Measurements from ENCODE around the gene PPM1G.

PPM1G gene

GRCh38 chr2:27441958-27442919 is 32.8 kb upstream of the PPM1G start, which contains the start of gene KRTCAP3:
KRTCAP3 (plus strand) TSS chr2:27442381; CDS start chr2:27442413, 32 bp downstream.
- Histone ChIP-seq H2AFZ (ENCODE audit: low read depth, low read length) (no peak within 1 kb of the TSS), H3K27me3 (ENCODE audit: control insufficient read depth in 1 of 2, insufficient read depth in 1 of 2, low read length in 2 of 2) (no peaks in the 10 kb centered on the region), H2BK120ac (ENCODE audit: low read depth, low read length) (no peak within 1 kb of the TSS), H3K18ac (ENCODE audit: low read depth in 1 of 2, low read length in 2 of 2) (no peak within 1 kb of the TSS), H3K79me1 (replicated peaks; ENCODE audit: low read length, poor library complexity, severe bottlenecking) (peaks cover under 1% of the 10 kb centered on the region), H3K27ac (ENCODE audit: low read length, poor library complexity, severe bottlenecking) (no peak within 1 kb of the TSS), H3K4me3 (ENCODE audit: insufficient read depth in 1 of 2, low read depth in 1 of 2, low read length in 2 of 2) (no peak within 1 kb of the TSS), H3K4me2 (ENCODE audit: low read length, poor library complexity, severe bottlenecking) (no peak within 1 kb of the TSS), H3K9ac (ENCODE audit: low read length) (no peak within 1 kb of the TSS), H4K91ac (ENCODE audit: low read length) (no peak within 1 kb of the TSS), H3K9me3 (ENCODE audit: control insufficient read depth, low read length) (no peaks in the 10 kb centered on the region), H3K23ac (ENCODE audit: low read length in 2 of 2) (no peak within 1 kb of the TSS), H3K14ac (ENCODE audit: low read length in 2 of 2) (no peak within 1 kb of the TSS), H2BK5ac (ENCODE audit: low read depth, low read length, poor library complexity, severe bottlenecking) (no peak within 1 kb of the TSS), H2BK15ac (ENCODE audit: low read depth, poor library complexity, severe bottlenecking) (peak within 1 kb of the TSS; percentile 70), H3K4ac (ENCODE audit: low read depth in 1 of 2, low read length in 2 of 2) (no peak within 1 kb of the TSS), H3K36me3 (ENCODE audit: control insufficient read depth in 1 of 2, insufficient read depth in 2 of 2, low read depth in 1 of 2, low read length in 2 of 2) (peaks cover 63 to 75% of the 10 kb centered on the region in 2 experiments), H2BK12ac (ENCODE audit: low read length in 2 of 2) (no peak within 1 kb of the TSS), H2AK5ac (ENCODE audit: low read length, severe bottlenecking) (no peak within 1 kb of the TSS), H4K8ac (ENCODE audit: low read length) (peak within 1 kb of the TSS; percentile 61), H3K4me1 (ENCODE audit: control insufficient read depth, insufficient read depth, low read depth, low read length) (peaks cover 6% of the 10 kb centered on the region)
- WGBS: 47% methylated on average over 71 of the region's 80 CpGs
- no peak for DNase-seq

DNA sequence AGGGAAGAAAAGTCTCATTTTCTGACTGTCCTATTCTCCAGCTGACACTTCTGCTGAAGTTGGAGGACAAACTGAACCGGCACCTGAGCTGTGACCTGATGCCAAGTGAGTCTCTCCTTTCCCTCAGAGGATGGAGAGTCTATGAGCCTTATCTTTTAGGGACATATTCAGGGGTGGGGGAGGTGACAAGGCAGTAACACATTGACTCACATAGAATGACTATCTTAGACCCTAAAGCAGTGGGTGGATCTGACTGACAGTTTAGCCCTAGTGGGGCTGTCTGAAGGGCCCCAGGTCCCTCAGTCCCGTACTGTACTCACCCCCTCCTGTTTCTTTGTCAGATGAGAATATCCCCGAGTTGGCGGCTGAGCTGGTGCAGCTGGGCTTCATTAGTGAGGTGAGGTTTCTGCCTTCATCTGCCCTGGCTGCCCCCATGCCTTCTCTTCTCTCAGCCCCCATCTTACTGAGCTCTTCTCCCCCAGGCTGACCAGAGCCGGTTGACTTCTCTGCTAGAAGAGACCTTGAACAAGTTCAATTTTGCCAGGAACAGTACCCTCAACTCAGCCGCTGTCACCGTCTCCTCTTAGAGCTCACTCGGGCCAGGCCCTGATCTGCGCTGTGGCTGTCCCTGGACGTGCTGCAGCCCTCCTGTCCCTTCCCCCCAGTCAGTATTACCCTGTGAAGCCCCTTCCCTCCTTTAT is 32.0 kb upstream of the PPM1G start:
- H3K4me1 ChIP-seq (ENCODE audit: control insufficient read depth, insufficient read depth, low read depth, low read length): peaks cover 6% of the 10 kb centered on the region
- no peak overlapping the region for H2AK5ac ChIP-seq (ENCODE audit: low read length, severe bottlenecking)
- no peak overlapping the region for H3K4me3 ChIP-seq (ENCODE audit: insufficient read depth in 1 of 2, low read depth in 1 of 2, low read length in 2 of 2)
- peaks cover 5% of the 10 kb centered on the region for H3K79me1 ChIP-seq (replicated peaks; ENCODE audit: low read length, poor library complexity, severe bottlenecking)
- no peak overlapping the region for H3K27ac ChIP-seq (ENCODE audit: low read length, poor library complexity, severe bottlenecking)
- H3K4me2 ChIP-seq (ENCODE audit: low read length, poor library complexity, severe bottlenecking): no peak overlapping the region
- peaks cover 70 to 80% of the 10 kb centered on the region in 2 experiments for H3K36me3 ChIP-seq (ENCODE audit: control insufficient read depth in 1 of 2, insufficient read depth in 2 of 2, low read depth in 1 of 2, low read length in 2 of 2)
- no peaks in the 10 kb centered on the region for H3K27me3 ChIP-seq (ENCODE audit: control insufficient read depth in 1 of 2, insufficient read depth in 1 of 2, low read length in 2 of 2)
- no peak overlapping the region for H3K18ac ChIP-seq (ENCODE audit: low read depth in 1 of 2, low read length in 2 of 2)
- 92% methylated on average over 9 of the region's 10 CpGs for WGBS
- no peak overlapping the region for H3K4ac ChIP-seq (ENCODE audit: low read depth in 1 of 2, low read length in 2 of 2)
- H3K23ac ChIP-seq (ENCODE audit: low read length in 2 of 2): no peak overlapping the region
- H3K14ac ChIP-seq (ENCODE audit: low read length in 2 of 2): no peak overlapping the region
- DNase-seq: no peak
- no peaks in the 10 kb centered on the region for H3K9me3 ChIP-seq (ENCODE audit: control insufficient read depth, low read length)
- H2BK120ac ChIP-seq (ENCODE audit: low read depth, low read length): no peak overlapping the region
- no peak overlapping the region for H2BK12ac ChIP-seq (ENCODE audit: low read length in 2 of 2)
- peak overlapping the region; percentile 61 for H4K8ac ChIP-seq (ENCODE audit: low read length)
- no peak overlapping the region for H2AFZ ChIP-seq (ENCODE audit: low read depth, low read length)
- no peak overlapping the region for H4K91ac ChIP-seq (ENCODE audit: low read length)
- H3K9ac ChIP-seq (ENCODE audit: low read length): no peak overlapping the region
- no peak overlapping the region for H2BK5ac ChIP-seq (ENCODE audit: low read depth, low read length, poor library complexity, severe bottlenecking)
- H2BK15ac ChIP-seq (ENCODE audit: low read depth, poor library complexity, severe bottlenecking): no peak overlapping the region

GRCh38 chr2:27435628-27436027 is 26.2 kb upstream of the PPM1G start:
- Histone ChIP-seq H3K27ac (ENCODE audit: low read length, poor library complexity, severe bottlenecking) (no peak overlapping the region), H3K9ac (ENCODE audit: low read length) (no peak overlapping the region), H4K8ac (ENCODE audit: low read length) (no peak overlapping the region), H3K4ac (ENCODE audit: low read depth in 1 of 2, low read length in 2 of 2) (no peak overlapping the region), H2BK12ac (ENCODE audit: low read length in 2 of 2) (no peak overlapping the region), H3K9me3 (ENCODE audit: control insufficient read depth, low read length) (no peaks in the 10 kb centered on the region), H3K18ac (ENCODE audit: low read depth in 1 of 2, low read length in 2 of 2) (no peak overlapping the region), H4K91ac (ENCODE audit: low read length) (no peak overlapping the region), H3K4me3 (ENCODE audit: insufficient read depth in 1 of 2, low read depth in 1 of 2, low read length in 2 of 2) (no peak overlapping the region), H3K27me3 (ENCODE audit: control insufficient read depth in 1 of 2, insufficient read depth in 1 of 2, low read length in 2 of 2) (no peaks in the 10 kb centered on the region), H3K79me1 (replicated peaks; ENCODE audit: low read length, poor library complexity, severe bottlenecking) (peaks cover 23% of the 10 kb centered on the region), H2BK5ac (ENCODE audit: low read depth, low read length, poor library complexity, severe bottlenecking) (no peak overlapping the region), H3K36me3 (ENCODE audit: control insufficient read depth in 1 of 2, insufficient read depth in 2 of 2, low read depth in 1 of 2, low read length in 2 of 2) (peaks cover 52 to 75% of the 10 kb centered on the region in 2 experiments), H2AFZ (ENCODE audit: low read depth, low read length) (no peak overlapping the region), H3K14ac (ENCODE audit: low read length in 2 of 2) (no peak overlapping the region), H3K4me2 (ENCODE audit: low read length, poor library complexity, severe bottlenecking) (no peak overlapping the region), H3K4me1 (ENCODE audit: control insufficient read depth, insufficient read depth, low read depth, low read length) (peaks cover 3% of the 10 kb centered on the region), H3K23ac (ENCODE audit: low read length in 2 of 2) (no peak overlapping the region), H2BK15ac (ENCODE audit: low read depth, poor library complexity, severe bottlenecking) (no peak overlapping the region), H2AK5ac (ENCODE audit: low read length, severe bottlenecking) (no peak overlapping the region), H2BK120ac (ENCODE audit: low read depth, low read length) (no peak overlapping the region)
- WGBS: 97% methylated on average over 6 of the region's 6 CpGs
- DNase-seq: no peak

DNA sequence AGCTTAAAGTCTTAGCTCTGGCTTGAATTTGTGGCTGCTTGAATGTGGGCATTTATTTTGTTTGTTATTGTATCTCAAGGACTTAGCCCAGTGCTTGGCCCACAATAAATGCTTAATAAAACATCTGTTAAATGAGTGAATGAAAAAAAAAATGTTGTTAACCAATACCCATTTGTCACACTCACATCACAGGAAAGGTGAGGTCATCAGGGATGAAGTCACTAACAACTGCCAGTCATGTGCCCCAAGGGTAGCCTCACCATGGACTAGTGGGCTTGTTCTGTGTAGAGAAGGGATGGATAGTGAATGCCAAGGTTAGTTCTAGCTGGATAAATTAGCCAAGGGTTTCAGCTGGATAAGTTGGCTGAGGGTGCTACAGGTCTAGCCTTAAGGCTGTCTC is 22.0 kb upstream of the PPM1G start:
- Histone ChIP-seq H2BK120ac (ENCODE audit: low read depth, low read length) (no peak overlapping the region), H3K79me1 (replicated peaks; ENCODE audit: low read length, poor library complexity, severe bottlenecking) (peaks cover 21% of the 10 kb centered on the region), H3K4ac (ENCODE audit: low read depth in 1 of 2, low read length in 2 of 2) (peak overlapping the region in 1 of 2 experiments; percentile 46), H3K4me3 (ENCODE audit: insufficient read depth in 1 of 2, low read depth in 1 of 2, low read length in 2 of 2) (no peak overlapping the region), H3K9me3 (ENCODE audit: control insufficient read depth, low read length) (no peaks in the 10 kb centered on the region), H3K27me3 (ENCODE audit: control insufficient read depth in 1 of 2, insufficient read depth in 1 of 2, low read length in 2 of 2) (no peaks in the 10 kb centered on the region), H4K8ac (ENCODE audit: low read length) (no peak overlapping the region), H2AK5ac (ENCODE audit: low read length, severe bottlenecking) (no peak overlapping the region), H3K9ac (ENCODE audit: low read length) (peak overlapping the region; percentile 20), H3K36me3 (ENCODE audit: control insufficient read depth in 1 of 2, insufficient read depth in 2 of 2, low read depth in 1 of 2, low read length in 2 of 2) (peaks cover 23 to 35% of the 10 kb centered on the region in 2 experiments), H3K18ac (ENCODE audit: low read depth in 1 of 2, low read length in 2 of 2) (no peak overlapping the region), H2BK12ac (ENCODE audit: low read length in 2 of 2) (peak overlapping the region in 1 of 2 experiments; percentile 32), H4K91ac (ENCODE audit: low read length) (no peak overlapping the region), H3K4me2 (ENCODE audit: low read length, poor library complexity, severe bottlenecking) (no peak overlapping the region), H3K14ac (ENCODE audit: low read length in 2 of 2) (no peak overlapping the region), H2BK5ac (ENCODE audit: low read depth, low read length, poor library complexity, severe bottlenecking) (no peak overlapping the region), H3K23ac (ENCODE audit: low read length in 2 of 2) (no peak overlapping the region), H3K4me1 (ENCODE audit: control insufficient read depth, insufficient read depth, low read depth, low read length) (peaks cover 7% of the 10 kb centered on the region), H3K27ac (ENCODE audit: low read length, poor library complexity, severe bottlenecking) (no peak overlapping the region), H2BK15ac (ENCODE audit: low read depth, poor library complexity, severe bottlenecking) (no peak overlapping the region), H2AFZ (ENCODE audit: low read depth, low read length) (no peak overlapping the region)
- peak; percentile 71 for DNase-seq
